Measurements from ENCODE around the gene NEBL. TPM values are rescaled to one million over a fixed set of nuclear protein-coding genes. Genes with fewer than 3 reads are reported as not detected.

The NEBL gene
- total and polyA plus RNA-seq, 2 experiments from 2014 or later = 247 to 489 TPM

GRCh38 chr10:20847512-20847911, 49.6 kb downstream of the NEBL start:
- DNase-seq (ENCODE audit: low read depth in 1 of 2, low spot score in 1 of 2) = no peak

GRCh38 chr10:20846263-20846662, 50.8 kb downstream of the NEBL start:
- DNase-seq (ENCODE audit: low read depth in 1 of 2, low spot score in 1 of 2) = no peak
- Histone ChIP-seq H3K4me1 (ENCODE audit: low read depth) (no peaks in the 10 kb centered on the region), H3K27me3 (no peaks in the 10 kb centered on the region), H3K27ac (peak overlapping the region; percentile 13), H3K4me3 (no peak overlapping the region), H3K36me3 (peaks cover 94% of the 10 kb centered on the region), H3K9me3 (ENCODE audit: low read depth) (no peaks in the 10 kb centered on the region)
- no peak for TF ChIP-seq CTCF (IDR thresholded peaks at IDR 0.05; ENCODE audit: low read depth, low read length)

More at GRCh38 chr10:20847512-20847911, 49.6 kb downstream of the NEBL start:
- Histone ChIP-seq H3K36me3 (peaks cover 94% of the 10 kb centered on the region), H3K27me3 (no peaks in the 10 kb centered on the region), H3K27ac (peak overlapping the region; percentile 31), H3K4me3 (no peak overlapping the region), H3K9me3 (ENCODE audit: low read depth) (no peaks in the 10 kb centered on the region), H3K4me1 (ENCODE audit: low read depth) (no peaks in the 10 kb centered on the region)
- TF ChIP-seq CTCF (IDR thresholded peaks at IDR 0.05; ENCODE audit: low read depth, low read length) = no peak

GRCh38 chr10:20841419-20841818, 55.7 kb downstream of the NEBL start:
- no peak for TF ChIP-seq CTCF (IDR thresholded peaks at IDR 0.05; ENCODE audit: low read depth, low read length)
- Histone ChIP-seq H3K9me3 (ENCODE audit: low read depth) (no peaks in the 10 kb centered on the region), H3K4me3 (no peak overlapping the region), H3K4me1 (ENCODE audit: low read depth) (no peaks in the 10 kb centered on the region), H3K27ac (peak overlapping the region; percentile 4), H3K36me3 (peaks cover 95% of the 10 kb centered on the region), H3K27me3 (no peaks in the 10 kb centered on the region)
- DNase-seq (ENCODE audit: low read depth in 1 of 2, low spot score in 1 of 2) = no peak

GRCh38 chr10:20839910-20840309, 57.2 kb downstream of the NEBL start:
- peak overlapping the region; percentile 32 for H3K27ac ChIP-seq
- no peaks in the 10 kb centered on the region for H3K27me3 ChIP-seq
- no peak overlapping the region for H3K4me3 ChIP-seq
- TF ChIP-seq CTCF (IDR thresholded peaks at IDR 0.05; ENCODE audit: low read depth, low read length) = no peak
- no peak for DNase-seq (ENCODE audit: low read depth in 1 of 2, low spot score in 1 of 2)
- H3K36me3 ChIP-seq = peaks cover 98% of the 10 kb centered on the region
- H3K4me1 ChIP-seq (ENCODE audit: low read depth) = no peaks in the 10 kb centered on the region
- H3K9me3 ChIP-seq (ENCODE audit: low read depth) = no peaks in the 10 kb centered on the region

GRCh38 chr10:20839141-20839540, 58.0 kb downstream of the NEBL start:
- Histone ChIP-seq H3K27ac (no peak overlapping the region), H3K9me3 (ENCODE audit: low read depth) (no peaks in the 10 kb centered on the region), H3K4me3 (no peak overlapping the region), H3K4me1 (ENCODE audit: low read depth) (no peaks in the 10 kb centered on the region), H3K27me3 (no peaks in the 10 kb centered on the region), H3K36me3 (peaks cover 98% of the 10 kb centered on the region)
- no peak for TF ChIP-seq CTCF (IDR thresholded peaks at IDR 0.05; ENCODE audit: low read depth, low read length)
- DNase-seq (ENCODE audit: low read depth in 1 of 2, low spot score in 1 of 2) = no peak

GRCh38 chr10:20836401-20836800, 60.7 kb downstream of the NEBL start:
- peak overlapping the region; percentile 73 for H3K27ac ChIP-seq
- DNase-seq (ENCODE audit: low read depth in 1 of 2, low spot score in 1 of 2) = no peak
- H3K9me3 ChIP-seq (ENCODE audit: low read depth) = no peaks in the 10 kb centered on the region
- no peaks in the 10 kb centered on the region for H3K4me1 ChIP-seq (ENCODE audit: low read depth)
- H3K36me3 ChIP-seq = peaks cover 94% of the 10 kb centered on the region
- no peak overlapping the region for H3K4me3 ChIP-seq
- H3K27me3 ChIP-seq = no peaks in the 10 kb centered on the region
- no peak for TF ChIP-seq CTCF (IDR thresholded peaks at IDR 0.05; ENCODE audit: low read depth, low read length)
